GM18498 (cell line): Measurements from ENCODE around the gene ULBP2.

ENCODE experiments used
- ATAC-seq: cut with Tn5 transposase; IDR thresholded peaks from one replicate; pipeline ENCODE4 v1.9.1; 2021; ENCODE audit warnings: mild to moderate bottlenecking, moderate library complexity; ENCODE audit not compliant: unreplicated experiment

Gene ULBP2, protein sequence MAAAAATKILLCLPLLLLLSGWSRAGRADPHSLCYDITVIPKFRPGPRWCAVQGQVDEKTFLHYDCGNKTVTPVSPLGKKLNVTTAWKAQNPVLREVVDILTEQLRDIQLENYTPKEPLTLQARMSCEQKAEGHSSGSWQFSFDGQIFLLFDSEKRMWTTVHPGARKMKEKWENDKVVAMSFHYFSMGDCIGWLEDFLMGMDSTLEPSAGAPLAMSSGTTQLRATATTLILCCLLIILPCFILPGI

DNA sequence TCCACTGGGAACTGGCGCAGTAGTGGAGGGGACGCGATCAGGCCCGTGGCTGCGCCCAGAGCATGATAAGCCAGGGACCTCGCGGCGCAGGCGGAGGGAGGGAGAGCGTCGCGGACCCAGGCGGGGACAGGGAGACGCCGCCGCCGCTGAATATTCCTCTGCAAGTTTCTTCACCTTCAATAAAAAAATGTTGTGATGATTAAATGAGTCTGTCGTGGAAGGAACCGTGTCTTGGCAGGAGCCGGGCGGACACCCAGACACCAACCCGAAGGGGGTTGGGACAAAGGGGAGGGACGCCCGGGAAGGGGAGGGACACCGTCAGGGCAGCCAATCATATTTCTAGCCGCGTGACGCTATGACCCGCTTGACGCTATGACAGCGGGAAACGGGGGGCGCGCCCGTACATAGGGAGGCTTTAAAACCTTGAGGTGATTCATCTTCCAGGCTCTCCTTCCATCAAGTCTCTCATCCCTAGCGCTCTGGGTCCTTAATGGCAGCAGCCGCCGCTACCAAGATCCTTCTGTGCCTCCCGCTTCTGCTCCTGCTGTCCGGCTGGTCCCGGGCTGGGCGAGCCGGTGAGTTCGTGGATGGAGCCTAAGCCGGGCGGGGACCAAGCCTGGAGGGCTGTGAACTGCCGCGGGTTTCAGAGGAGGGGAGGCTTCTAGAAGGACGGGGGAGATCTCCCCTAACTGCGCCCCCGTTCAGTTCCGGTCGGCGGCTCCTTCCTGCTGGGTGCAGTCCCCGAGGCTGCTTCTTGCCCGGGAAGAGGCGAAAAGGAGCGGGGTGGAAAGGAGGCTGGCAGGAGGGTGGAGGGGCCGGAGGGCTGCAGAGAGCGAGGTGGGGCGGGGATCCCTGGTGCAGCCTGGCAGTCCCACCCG lies at the start of gene ULBP2:
Gene ULBP2 (plus strand): TSS at position 432 of the 878 bp plus-strand sequence. CDS start 59 bp downstream, at position 491.
- ATAC-seq = no peak

DNA sequence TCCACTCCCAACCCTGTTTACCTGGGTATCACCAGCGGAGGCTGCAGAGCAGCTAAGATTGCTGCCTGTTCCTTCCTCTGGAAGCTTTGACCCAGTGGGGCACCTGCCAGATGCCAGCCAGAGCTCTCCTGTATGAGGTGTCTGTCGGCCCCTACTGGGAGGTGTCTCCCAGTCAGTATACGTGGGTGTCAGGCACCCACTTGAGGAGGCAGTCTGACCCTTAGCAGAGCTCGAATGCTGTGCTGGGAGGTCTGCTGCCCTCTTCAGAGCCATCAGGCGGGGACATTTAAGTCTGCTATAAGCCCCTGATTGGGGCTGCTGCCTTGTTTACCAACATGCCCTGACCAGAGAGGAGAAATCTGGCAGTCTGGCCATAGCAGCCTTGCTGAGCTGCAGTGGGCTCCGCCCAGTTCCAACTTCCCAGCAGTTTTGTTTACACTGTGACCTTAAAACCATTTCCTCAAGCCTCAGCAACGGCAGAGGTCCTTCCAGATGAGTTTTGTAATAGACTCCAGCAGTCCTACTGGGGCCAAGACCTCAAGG lies 46.7 kb upstream of the ULBP2 start:
- ATAC-seq = no peak

- no peak for ATAC-seq
These were observed 46.0 kb upstream of the ULBP2 start for GRCh38 chr6:149895833-149896271.

DNA sequence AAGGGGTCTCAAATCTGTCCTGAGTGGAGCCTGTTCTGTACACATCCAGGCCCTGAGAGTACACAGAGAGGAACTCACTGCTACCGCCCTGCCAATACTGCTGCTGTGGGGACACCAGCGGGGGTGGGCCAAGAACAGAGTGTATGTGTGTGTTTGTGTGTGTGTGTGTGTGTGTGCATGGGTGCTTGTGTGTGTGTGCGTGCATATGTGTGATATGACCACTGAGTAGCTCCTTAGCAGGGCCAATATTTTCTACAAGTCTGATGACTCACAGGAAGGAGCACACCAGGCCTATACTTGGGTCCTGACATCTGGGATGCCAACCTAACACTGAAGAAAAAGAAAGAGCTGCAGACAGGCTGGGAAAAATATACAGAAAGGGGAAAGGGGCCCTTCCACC lies 45.3 kb upstream of the ULBP2 start:
- ATAC-seq = no peak

- ATAC-seq = no peak
These were observed 44.7 kb upstream of the ULBP2 start for GRCh38 chr6:149897015-149897697.

DNA sequence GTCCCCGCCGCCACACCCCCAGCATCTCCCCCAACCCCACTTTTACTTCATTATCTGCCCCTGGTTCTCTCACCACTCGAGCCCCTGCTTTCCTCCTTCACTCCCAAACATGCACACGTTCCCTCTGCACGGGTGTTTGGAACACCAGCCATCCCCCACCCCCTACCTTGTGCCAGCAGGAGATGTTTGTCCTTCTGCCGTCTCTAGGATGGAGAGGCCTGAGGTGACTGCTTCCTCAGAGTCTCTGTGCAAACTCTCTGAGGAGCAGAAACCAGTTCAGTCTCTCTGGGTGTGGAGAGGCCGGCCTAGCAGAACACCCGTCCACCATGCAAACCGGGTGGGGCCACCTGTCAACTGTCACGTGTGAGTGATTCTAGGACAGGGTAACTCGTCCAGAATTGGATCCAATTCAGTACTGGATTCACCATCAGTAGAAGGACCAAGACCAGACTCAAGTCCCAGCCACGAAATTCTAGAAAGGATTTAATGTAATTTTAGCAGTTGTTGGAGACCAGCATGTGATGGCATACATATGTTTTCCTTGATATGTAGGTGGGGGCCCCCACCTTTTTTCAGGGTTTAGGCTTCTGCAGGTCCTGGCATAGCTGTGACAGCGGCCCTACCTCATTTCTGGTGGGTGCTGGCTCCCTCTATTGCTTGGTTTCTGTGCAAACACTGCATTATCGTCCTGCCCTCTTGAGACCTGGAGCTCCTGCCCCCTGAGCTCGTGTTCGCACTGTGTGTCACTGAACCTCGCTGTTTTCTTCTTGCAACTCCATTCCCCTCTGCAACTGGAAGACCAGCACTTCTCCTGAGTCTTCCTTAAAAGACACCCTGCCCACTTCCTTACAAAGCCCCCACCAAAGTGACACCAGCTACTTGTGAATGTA lies 43.7 kb upstream of the ULBP2 start, which contains the start of gene RAET1E:
Gene RAET1E (minus strand): TSS at position 259 of the 890 bp plus-strand sequence. CDS start 7,212 bp downstream, outside the sequence.
- no peak for ATAC-seq

DNA sequence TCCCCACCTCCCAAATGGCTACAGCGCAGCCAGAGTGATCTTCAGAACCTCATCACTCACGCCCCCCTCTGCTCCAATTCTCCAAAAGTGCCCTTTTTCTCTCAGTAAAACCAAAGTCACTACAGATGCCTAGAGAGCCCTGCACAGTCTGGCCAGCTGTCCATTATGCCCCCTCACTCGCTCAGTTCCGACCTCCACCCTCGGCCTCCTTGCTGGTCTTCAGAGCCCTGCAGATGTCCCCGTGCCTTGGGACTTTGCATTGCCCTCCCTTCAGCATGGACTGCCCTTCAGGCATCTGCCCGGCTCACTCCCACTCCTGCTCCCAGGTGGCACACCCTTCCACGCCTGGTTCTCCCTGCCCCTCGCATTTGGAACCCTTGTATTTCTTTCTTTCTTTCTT lies 42.8 kb upstream of the ULBP2 start:
- ATAC-seq = no peak

DNA sequence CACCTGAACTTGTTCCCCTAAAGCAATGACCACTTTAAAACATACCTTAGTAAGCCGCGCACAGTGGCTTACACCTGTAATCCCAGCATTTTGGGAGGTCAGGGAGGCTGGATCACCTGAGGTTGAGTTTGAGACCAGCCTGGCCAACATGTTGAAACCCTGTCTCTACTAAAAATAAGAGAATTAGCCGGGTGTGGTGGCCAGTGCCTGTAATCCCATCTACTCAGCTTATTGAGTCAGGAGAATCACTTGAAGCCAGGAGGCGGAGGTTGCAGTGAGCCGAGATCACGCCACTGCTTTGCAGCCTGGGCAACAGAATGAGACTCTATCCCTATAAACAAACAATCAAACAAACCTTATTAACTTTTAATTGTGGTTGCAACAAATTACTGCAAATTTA lies 42.3 kb upstream of the ULBP2 start:
- ATAC-seq = no peak

- no peak for ATAC-seq
These were observed 41.7 kb upstream of the ULBP2 start for GRCh38 chr6:149899926-149900619.

- no peak for ATAC-seq
These were observed 41.0 kb upstream of the ULBP2 start for GRCh38 chr6:149900620-149901443.

GRCh38 chr6:149901444-149902140 lies 40.2 kb upstream of the ULBP2 start:
- no peak for ATAC-seq

DNA sequence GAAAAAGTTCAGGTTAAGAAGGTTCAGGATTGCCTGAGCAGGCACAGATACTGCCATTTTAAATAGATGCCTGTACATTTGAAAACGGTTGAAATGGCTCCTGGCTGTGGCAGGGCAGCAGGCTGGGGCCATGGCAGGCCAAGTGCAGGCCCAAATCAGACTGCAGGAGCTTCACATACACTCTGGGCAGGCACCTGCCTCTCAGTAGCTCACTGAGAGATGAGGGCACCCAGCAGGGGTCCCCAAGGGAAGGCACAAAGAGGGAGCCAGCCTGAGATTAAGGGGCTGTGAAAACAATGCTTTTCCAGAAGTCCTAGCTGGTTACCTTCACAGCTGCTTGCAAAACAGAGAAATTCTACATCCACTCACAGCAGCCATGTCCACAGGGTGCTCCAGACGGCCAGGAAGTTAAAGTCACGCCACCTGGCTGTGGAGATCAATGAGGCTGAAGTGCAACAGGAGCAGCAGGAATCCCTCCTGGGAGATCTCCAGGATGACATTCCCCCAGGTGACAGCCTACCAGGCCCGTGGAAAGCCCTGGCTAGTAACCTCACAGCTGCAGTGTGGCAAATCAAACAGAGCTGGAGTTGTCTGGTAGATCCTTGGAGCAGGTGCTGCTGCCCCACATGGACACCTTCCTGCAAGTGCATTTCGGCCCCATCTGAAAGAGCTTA lies 37.7 kb upstream of the ULBP2 start:
- ATAC-seq = no peak

- no peak for ATAC-seq
These were observed 37.0 kb upstream of the ULBP2 start for GRCh38 chr6:149904661-149905370.

DNA sequence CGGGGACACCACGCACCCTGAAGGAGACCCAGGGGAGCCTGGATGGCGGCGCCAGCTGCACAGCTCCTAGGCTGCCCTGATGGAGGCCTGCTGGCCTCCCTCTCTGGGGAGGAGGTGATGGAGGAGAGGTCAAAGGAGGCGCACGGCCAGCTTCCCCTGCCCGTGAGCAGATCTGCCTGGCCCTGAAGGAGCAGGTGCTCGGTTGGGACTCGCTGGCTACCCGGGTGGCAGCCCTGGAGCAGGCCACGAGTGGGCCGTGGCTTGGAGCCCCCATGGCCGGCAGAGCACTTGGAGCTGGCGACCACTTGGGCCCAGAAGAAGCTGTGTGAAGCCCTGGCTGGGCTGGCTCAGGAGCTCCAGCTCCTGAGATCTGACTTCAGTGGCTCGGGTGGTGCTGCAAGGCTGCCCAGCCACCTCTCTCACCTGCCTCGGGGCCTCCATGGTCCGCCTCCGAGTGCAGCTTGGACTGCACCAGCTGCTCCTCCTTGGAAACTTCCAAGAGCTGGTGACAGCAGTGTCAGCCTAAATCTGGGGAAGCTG lies 36.4 kb upstream of the ULBP2 start:
- no peak for ATAC-seq

- no peak for ATAC-seq
These were observed 35.9 kb upstream of the ULBP2 start for GRCh38 chr6:149905911-149906371.

DNA sequence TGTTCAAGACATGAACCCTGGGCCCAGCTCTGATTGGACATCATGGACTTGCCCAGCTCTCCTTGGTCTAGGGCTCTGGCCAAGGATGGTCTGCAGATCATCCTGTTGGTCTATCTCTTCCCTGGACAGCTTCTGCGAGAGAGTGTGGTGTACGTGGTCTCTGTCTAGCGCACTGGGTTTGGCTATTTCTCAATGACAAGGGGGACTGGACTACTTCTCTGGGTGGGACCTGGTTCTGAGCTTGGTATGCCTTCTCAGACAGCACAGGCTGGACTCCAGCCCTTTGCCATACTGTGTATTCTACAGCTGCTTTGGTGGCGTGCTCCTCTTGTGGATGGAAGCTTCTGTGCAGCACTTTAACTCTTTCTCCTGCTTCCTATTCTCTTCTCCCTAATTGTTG lies 35.4 kb upstream of the ULBP2 start:
- ATAC-seq = no peak

DNA sequence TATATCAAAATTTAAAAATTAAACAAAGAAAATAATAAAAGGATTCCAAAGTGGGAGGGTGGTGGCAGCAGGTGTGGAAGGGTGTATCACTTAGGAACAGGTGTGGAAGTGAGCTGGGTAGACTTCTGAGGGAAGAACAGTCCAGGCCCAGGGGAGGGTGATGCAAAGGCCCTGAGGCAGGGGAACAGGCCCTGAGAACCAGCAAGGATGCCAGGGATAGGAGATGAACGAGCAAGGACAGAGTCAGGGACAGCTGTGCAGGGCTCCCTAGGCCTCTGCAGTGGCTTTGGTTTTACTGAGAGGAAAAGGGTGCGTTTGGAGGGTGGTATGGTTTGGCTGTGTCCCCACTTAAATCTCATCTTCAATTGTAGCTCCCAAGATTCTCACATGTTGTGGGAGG lies 34.5 kb upstream of the ULBP2 start:
- ATAC-seq = no peak
